HEK293 (cell line): ENCODE results near the gene NAAA.

Source experiments
- CTCF ChIP-seq: fragments of 450-650 bp; formaldehyde crosslinking; IDR thresholded peaks from 2 replicates; pipeline ENCODE4 v1.5.1; 2016; ENCODE audit warnings: missing biosample characterization, missing genetic modification characterization
- WT1 ChIP-seq: fragments of 450-650 bp; formaldehyde crosslinking; IDR thresholded peaks from 2 replicates; pipeline ENCODE4 v1.5.1; 2016; ENCODE audit warnings: missing biosample characterization, missing genetic modification characterization
- YY1 ChIP-seq: fragments of 450-650 bp; formaldehyde crosslinking; IDR thresholded peaks from 2 replicates; pipeline ENCODE4 v1.5.1; 2018; ENCODE audit warnings: missing biosample characterization, missing genetic modification characterization
- ZBTB8A ChIP-seq: fragments of 450-650 bp; formaldehyde crosslinking; IDR thresholded peaks from 2 replicates; pipeline ENCODE4 v1.5.1; 2016; ENCODE audit warnings: missing biosample characterization, missing genetic modification characterization
- ZNF24 ChIP-seq: fragments of 450-650 bp; formaldehyde crosslinking; IDR thresholded peaks from 2 replicates; pipeline ENCODE4 v1.5.1; 2016; ENCODE audit warnings: missing biosample characterization, missing genetic modification characterization
- ZNF707 ChIP-seq: fragments of 450-650 bp; formaldehyde crosslinking; IDR thresholded peaks from 2 replicates; pipeline ENCODE4 v1.5.1; 2016; ENCODE audit warnings: missing biosample characterization, missing genetic modification characterization

- no peak for TF ChIP-seq ZNF707 (tag by site-specific recombination)
- TF ChIP-seq ZNF24, result no peak
- TF ChIP-seq ZBTB8A (tag by site-specific recombination), result no peak
- no peak for TF ChIP-seq CTCF (tag by site-specific recombination)
- no peak for TF ChIP-seq YY1
- TF ChIP-seq WT1 (tag by site-specific recombination), result no peak
These were observed 39.8 kb upstream of the NAAA start for GRCh38 chr4:75980576-75980975.
